CD4-positive, alpha-beta T cell treated with Interleukin-1 beta for 1 hour (primary cell): Measurements from ENCODE around the gene ARPC5L.

Experiments used
- DNase-seq, 2 donors: peaks; one replicate each; pipeline ENCODE4 v3.0.0-alpha.2; 2020 to 2022

The ARPC5L gene

GRCh38 chr9:124868511-124869465 lies 6.9 kb downstream of the ARPC5L start:
- peak; percentile 91 to 92 for DNase-seq

DNA sequence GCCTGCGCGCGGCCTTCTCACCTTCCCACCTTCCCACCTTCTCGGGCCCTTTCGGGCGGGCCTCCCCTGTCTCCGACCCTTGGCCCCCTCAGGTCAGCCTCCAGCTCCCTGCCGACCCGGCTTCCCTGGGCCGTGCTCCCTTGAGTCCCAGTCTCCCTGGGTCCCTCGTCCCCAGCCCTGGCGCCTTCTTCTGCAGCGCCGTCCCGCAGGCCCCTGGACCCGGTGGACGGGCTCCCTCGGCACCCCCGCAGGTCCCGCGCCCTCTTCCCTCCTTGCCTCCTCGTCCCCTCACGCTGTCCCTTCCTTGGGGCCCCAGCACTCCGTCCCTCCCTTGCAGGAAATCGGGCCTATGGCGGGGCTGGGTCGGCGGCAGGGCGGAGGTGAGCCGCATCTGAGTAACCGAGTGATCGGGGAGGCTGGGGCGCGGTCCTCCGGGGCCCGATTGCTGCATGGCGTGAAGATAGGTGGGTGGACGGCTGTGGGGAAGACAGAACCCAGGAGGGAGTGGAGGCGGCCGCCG lies 7.6 kb downstream of the ARPC5L start:
- DNase-seq = peak; percentile 22 to 38

GRCh38 chr9:124869986-124870560 lies 8.1 kb downstream of the ARPC5L start:
- DNase-seq = peak; percentile 80 to 85

- DNase-seq = peak in 1 of 2 donors; percentile 22
These were observed 8.8 kb downstream of the ARPC5L start for GRCh38 chr9:124870723-124871122.

DNA sequence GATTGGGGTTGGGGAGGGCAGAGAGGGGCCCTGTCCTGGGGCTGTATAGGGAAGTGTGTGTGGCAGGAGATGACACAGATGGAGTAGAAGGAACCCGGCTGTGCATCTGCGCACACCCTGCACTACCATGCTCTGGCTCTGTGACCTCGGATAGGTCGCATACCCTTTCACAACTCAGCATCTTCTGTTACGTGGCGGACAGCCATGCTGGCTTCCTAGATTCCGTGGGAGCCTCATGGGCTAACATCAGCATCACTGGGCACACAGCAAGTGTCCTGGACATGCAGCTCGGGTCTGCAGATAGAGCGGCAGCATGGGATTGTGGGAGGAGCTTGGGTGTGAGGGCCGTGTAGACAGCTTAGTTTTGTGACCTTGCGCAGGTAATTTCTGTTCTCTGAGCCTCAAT lies 9.2 kb downstream of the ARPC5L start:
- no peak for DNase-seq

GRCh38 chr9:124873664-124874063 lies 11.7 kb downstream of the ARPC5L start:
- peak; percentile 42 to 61 for DNase-seq

DNA sequence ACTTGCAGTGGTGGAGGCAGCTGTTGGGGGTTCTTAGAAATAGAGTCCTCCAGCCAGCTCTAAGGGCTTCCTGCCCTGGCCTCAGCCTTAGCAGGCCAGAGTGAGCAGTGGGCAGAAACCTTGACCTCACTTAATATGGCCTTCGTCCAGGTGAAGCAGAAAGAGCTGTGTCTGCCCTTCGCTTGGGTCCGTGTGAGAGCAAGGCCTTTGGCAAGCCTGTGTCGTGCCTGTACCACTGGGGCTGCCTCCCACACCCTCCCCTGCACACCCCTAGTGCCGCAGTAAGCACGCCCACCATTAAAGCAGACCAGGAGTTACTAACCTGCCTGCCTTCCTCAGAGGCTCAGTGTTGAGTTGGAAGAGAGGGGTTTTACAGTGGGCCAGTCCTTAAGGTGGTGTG lies 13.6 kb downstream of the ARPC5L start:
- no peak for DNase-seq

GRCh38 chr9:124877021-124877782 lies 15.3 kb downstream of the ARPC5L start:
- DNase-seq = no peak

GRCh38 chr9:124878021-124878420 lies 16.1 kb downstream of the ARPC5L start:
- DNase-seq = no peak

DNA sequence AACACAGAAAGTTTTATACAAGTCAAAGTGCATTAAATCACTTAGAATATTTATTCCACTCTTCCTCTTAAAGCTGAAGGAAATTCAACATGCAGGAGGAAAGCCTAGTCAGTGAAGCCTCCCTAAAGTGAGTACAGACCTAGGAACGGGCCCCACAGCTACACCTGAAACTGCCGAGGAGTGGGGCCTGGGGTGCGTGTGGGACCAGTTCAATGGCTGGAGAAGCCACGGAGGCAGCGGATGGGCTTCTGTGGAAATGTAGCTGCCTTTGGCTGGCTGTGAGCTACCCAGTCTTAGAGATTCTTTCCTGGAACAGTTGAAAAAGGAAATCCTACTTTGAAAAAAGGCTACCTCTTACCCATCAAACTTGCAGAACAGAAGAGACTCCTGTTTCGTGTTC lies 16.6 kb downstream of the ARPC5L start:
- DNase-seq = no peak

DNA sequence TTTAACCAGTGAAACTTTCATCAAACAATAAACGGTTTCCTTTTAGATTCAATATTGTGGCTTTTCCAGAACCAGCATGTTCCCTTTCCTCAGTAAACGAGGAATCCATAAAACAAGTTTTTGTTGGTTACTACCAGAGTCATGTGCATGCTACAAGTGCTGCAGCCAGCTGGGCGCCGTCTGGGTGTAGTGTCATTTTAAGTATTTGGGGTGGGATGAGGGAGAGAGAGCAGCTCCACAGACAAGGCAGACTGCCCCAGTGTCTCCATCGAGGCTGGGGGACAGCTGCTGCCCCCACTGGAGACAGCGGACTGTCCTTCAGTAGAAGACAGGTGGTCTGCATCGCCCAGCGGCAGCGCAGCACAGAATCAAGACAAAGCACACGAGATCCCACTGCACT lies 17.3 kb downstream of the ARPC5L start:
- no peak for DNase-seq

- no peak for DNase-seq
These were observed 18.6 kb downstream of the ARPC5L start for GRCh38 chr9:124880501-124880900.

- no peak for DNase-seq
These were observed 19.3 kb downstream of the ARPC5L start for GRCh38 chr9:124881138-124881743.

DNA sequence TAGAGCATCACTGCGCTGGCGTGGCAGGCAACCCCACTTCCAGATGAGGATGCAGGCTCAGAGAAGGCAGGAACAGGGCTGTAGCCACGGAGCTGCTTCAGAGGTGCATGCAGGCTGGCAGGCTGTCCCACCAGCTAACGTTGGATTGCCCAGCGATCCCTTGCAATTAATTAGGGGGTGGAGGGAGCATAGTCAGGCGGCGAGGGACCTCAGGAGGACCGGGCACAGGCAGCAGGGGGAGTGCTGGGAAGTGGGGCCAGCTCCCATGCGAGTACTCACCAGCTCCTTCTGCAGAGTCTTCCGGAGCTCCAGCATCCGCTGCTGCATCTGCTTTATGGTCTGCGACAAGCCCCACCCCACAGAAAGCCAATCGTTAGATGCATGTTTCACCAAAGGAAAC lies 20.3 kb downstream of the ARPC5L start:
- no peak for DNase-seq

- no peak for DNase-seq
These were observed 22.4 kb downstream of the ARPC5L start for GRCh38 chr9:124884376-124884775.

DNA sequence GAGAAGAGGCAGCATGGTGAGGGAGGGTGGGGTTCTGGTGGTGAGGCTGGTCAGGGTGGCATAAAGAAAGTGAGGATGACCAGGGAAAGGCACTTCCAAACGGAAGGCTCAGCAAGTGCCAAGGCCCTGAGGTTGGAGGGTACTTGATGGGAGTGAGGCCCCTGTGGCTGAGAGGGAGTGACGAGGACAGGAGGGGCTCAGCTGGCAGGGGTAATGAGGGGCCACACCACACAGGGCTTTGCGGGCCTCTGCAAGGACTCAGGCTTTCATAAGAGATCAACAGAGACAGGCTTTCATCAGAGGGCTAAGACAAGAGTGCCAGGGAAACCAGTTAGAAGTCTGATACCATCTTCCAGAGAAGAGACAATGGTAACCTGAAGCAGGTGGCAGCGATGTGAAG lies 23.6 kb downstream of the ARPC5L start:
- no peak for DNase-seq

GRCh38 chr9:124886461-124886860 lies 24.5 kb downstream of the ARPC5L start:
- no peak for DNase-seq

GRCh38 chr9:124886866-124887492 lies 25.0 kb downstream of the ARPC5L start:
- DNase-seq = no peak

DNA sequence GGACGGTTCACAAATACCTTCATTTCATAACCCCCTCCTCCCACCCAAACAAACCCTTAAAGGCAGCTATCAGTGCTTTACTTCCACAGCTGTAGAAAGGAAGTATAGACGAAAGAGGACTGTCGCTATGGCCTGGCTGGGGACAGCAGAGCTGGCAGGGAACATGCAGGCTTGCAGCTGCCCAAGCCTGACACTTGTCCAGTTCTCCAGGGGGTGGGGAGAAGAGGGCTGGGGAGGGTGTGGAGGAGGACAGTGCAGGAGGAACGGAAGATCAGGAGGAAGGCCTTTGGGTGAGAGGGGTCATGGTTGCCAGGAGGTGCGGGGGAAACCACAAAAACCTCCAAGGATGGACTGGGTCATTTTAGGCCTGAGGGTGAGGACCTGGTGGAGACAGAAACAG lies 25.9 kb downstream of the ARPC5L start:
- DNase-seq = no peak

DNA sequence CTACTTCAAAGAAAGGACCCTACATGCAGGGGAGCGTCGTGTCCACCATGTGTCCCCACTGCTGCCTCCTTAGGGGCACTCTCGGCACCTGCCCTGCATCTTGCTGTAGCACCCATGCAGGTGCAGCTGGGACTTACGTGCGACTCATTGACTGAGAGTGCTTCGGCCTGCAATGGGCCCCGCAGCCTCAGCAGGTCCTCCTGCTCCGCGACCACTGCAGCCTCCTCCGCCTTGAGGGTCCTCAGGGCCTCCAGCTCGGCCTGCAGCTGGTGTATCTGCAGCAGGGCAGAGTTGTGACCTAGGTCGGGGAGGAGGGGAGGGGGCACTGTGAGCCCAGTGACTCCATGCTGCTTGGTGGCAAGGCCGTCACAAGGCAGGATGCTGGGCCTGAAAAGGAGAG lies 27.1 kb downstream of the ARPC5L start:
- no peak for DNase-seq

GRCh38 chr9:124890179-124890578 lies 28.2 kb downstream of the ARPC5L start:
- DNase-seq = no peak

DNA sequence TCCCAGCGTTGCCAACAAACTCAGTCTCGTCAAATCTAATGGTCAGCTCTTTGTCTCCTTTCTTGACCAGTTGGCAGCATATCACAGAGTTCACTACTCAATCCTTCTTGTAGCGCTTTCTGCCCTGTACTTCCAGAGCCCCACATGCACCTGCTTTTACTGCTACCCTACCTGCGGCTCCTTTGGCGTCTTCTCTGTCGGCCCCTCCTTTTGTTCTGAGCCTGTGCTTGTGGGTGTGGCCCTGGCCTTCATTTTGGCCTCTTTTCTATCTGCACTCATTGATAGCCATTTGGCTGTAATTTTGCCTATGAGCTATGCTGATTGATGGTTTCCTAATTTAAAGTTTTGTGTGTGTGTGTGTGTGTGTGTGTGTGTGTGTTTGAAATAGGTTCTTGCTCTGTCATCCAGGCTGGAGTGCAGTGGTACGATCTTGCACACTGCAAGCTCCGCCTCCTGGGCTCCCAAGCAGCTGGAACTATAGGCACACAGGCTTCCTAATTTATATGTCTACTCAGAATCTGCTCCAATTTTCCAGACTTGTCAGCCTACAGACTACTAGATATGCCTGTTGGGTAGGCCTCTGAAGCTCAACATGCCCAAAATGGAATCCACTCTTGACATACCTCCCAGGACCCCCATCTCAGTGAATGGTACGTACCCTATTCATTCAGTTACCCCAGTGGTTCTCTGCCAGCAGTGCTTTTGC lies 32.3 kb downstream of the ARPC5L start:
- DNase-seq = no peak
